Endothelial cell of umbilical vein (primary cell): Measurements from ENCODE around the gene GLB1L2. TPM values are rescaled to one million over a fixed set of nuclear protein-coding genes. Genes with fewer than 3 reads are reported as not detected.

Source experiments
- BruUV-seq: library from RNA; stranded (reverse); fragments of 400-500 nt; replicated peaks from 2 replicates; lab custom pipeline; 2021; lab: Mats Ljungman, UMichigan
- CTCF ChIA-PET: fragments of 300-600, 350-600 bp; sonication (Branson Sonifier 250); formaldehyde crosslinking; loops from one replicate; lab custom pipeline; 2021; ENCODE audit warnings: antibody characterized with exemption, inconsistent platforms; lab: Charles Lee
- POLR2A ChIA-PET: fragments of 300-600, 350-600 bp; sonication (Branson Sonifier 250); formaldehyde crosslinking; loops from one replicate; lab custom pipeline; 2021; ENCODE audit warnings: antibody characterized with exemption, inconsistent platforms; lab: Charles Lee
- DNase-seq: peaks from one replicate; pipeline ENCODE4 v3.0.0-alpha.2; 2011; ENCODE audit warnings: low read depth, low spot score
- FAIRE-seq: peaks from 2 replicates; lab custom pipeline; 2011; peaks lifted over from hg19 to GRCh38; lab: Jason Lieb, UNC
- H2AFZ ChIP-seq: 2 replicates; pipeline ENCODE4 v1.6.0; 2012; ENCODE audit warnings: low read depth, low read length, control low read depth, inconsistent platforms
- H3K27ac ChIP-seq: 2 replicates; pipeline ENCODE4 v1.5.1; 2011; ENCODE audit warnings: low read depth, mild to moderate bottlenecking, control low read depth, low read length, moderate library complexity; ENCODE audit not compliant: insufficient read depth
- H3K27me3 ChIP-seq, 2 experiments: 2 replicates each; pipeline versions ENCODE4 v1.6.0 to v1.6.1; 2011; ENCODE audit warnings: low read length in 2 of 2, mixed read lengths in 1 of 2; ENCODE audit not compliant: control insufficient read depth in 2 of 2, insufficient read depth in 2 of 2
- H3K36me3 ChIP-seq, 2 experiments: 2 replicates in 1 of 2; 3 replicates in 1 of 2; pipeline ENCODE4 v1.5.1; 2011; ENCODE audit warnings: low read length in 2 of 2, mild to moderate bottlenecking in 1 of 2, moderate library complexity in 1 of 2; ENCODE audit not compliant: control insufficient read depth in 2 of 2, insufficient read depth in 2 of 2; ENCODE audit errors: extremely low read depth in 1 of 2
- H3K4me1 ChIP-seq: 3 replicates; pipeline ENCODE4 v1.5.1; 2011; ENCODE audit warnings: mild to moderate bottlenecking, low read length; ENCODE audit not compliant: control insufficient read depth, insufficient read depth; ENCODE audit errors: extremely low read depth
- H3K4me2 ChIP-seq: 2 replicates; pipeline ENCODE4 v1.6.1; 2011; ENCODE audit warnings: low read length, control low read depth, mixed read lengths; ENCODE audit not compliant: insufficient read depth
- H3K4me3 ChIP-seq, 3 experiments: fragments of 200-600 bp in 1 of 3; sonication (generic), shearing (Covaris generic) in 1 of 3; replicated peaks in 1 of 3; 2 replicates each; pipeline ENCODE4 v1.5.1; 2011 to 2016; ENCODE audit warnings: control low read depth in 3 of 3, low read length in 3 of 3, mild to moderate bottlenecking in 2 of 3, inconsistent platforms in 1 of 3, low read depth in 1 of 3, moderate library complexity in 1 of 3; ENCODE audit not compliant: insufficient read depth in 1 of 3
- H3K79me2 ChIP-seq: 2 replicates; pipeline ENCODE4 v1.6.0; 2012; ENCODE audit warnings: low read length, inconsistent platforms; ENCODE audit not compliant: control insufficient read depth, insufficient read depth
- H3K9ac ChIP-seq: replicated peaks from 2 replicates; pipeline ENCODE3; 2011; ENCODE audit warnings: low read length, control low read depth; ENCODE audit not compliant: insufficient read depth; ENCODE audit errors: extremely low read depth
- H3K9me1 ChIP-seq: replicated peaks from 3 replicates; pipeline ENCODE4 v1.6.0; 2011; ENCODE audit warnings: mild to moderate bottlenecking, low read length; ENCODE audit not compliant: control insufficient read depth, insufficient read depth; ENCODE audit errors: extremely low read depth
- H3K9me3 ChIP-seq: replicated peaks from 2 replicates; pipeline ENCODE4 v1.5.1; 2012; ENCODE audit warnings: low read length, inconsistent platforms; ENCODE audit not compliant: control insufficient read depth, insufficient read depth
- H4K20me1 ChIP-seq: replicated peaks from 2 replicates; pipeline ENCODE3; 2011; ENCODE audit warnings: mild to moderate bottlenecking, low read length; ENCODE audit not compliant: control insufficient read depth, insufficient read depth; ENCODE audit errors: extremely low read depth
- EZH2 ChIP-seq: IDR thresholded peaks from 2 replicates; pipeline ENCODE4 v1.6.1; 2012; ENCODE audit warnings: borderline replicate concordance, low read depth, mild to moderate bottlenecking, moderate library complexity, low read length, inconsistent platforms; ENCODE audit not compliant: severe bottlenecking
- FOS ChIP-seq: IDR thresholded peaks from 2 replicates; pipeline ENCODE4 v1.6.1; 2011; ENCODE audit warnings: mild to moderate bottlenecking, low read length, moderate library complexity, borderline replicate concordance; ENCODE audit not compliant: insufficient read depth
- GATA2 ChIP-seq: IDR thresholded peaks from 2 replicates; pipeline ENCODE4 v1.7.0; 2011; ENCODE audit warnings: low read depth, mild to moderate bottlenecking, moderate library complexity, mixed read lengths, low read length; ENCODE audit not compliant: insufficient read length, insufficient read depth
- JUN ChIP-seq: IDR thresholded peaks from 2 replicates; pipeline ENCODE4 v1.6.1; 2011; ENCODE audit warnings: borderline replicate concordance, low read depth; ENCODE audit not compliant: insufficient read length, insufficient read depth
- MYC ChIP-seq: IDR thresholded peaks from one replicate; pipeline ENCODE4 v1.6.1; 2011; ENCODE audit warnings: mild to moderate bottlenecking, low read depth, low read length
- POLR2A ChIP-seq: IDR thresholded peaks from 2 replicates; pipeline ENCODE4 v1.6.1; 2012; ENCODE audit warnings: low read depth, mild to moderate bottlenecking, control low read depth, low read length
- POLR2AphosphoS5 ChIP-seq: IDR thresholded peaks from 2 replicates; pipeline ENCODE4 v1.6.1; 2012; ENCODE audit warnings: low read depth, mild to moderate bottlenecking, control low read depth, low read length, moderate library complexity; ENCODE audit not compliant: insufficient read depth
- dilution Hi-C: fragments of 300-500 bp; cut with MboI; formaldehyde crosslinking; loops from one replicate; pipeline ENCODE4 v1.15.0; 2019; ENCODE audit warnings: low sequenced_read_pairs; ENCODE audit not compliant: extremely low pct_ligation_motif_present
- intact Hi-C: fragments of 100-400 bp; cut with micrococcal nuclease; formaldehyde crosslinking; loops from one replicate; pipeline ENCODE4 v1.10.0; 2022
- polyA plus RNA-seq, 4 experiments: library from polyadenylated mRNA; depleted of rRNA in 3 of 4; stranded (reverse) in 3 of 4; unstranded in 1 of 4; fragments of >200 nt; gene quantifications; 2 replicates each; pipeline versions ENCODE4 v1.2.1 to v1.2.3, GENCODE V29; 2011 to 2012; ENCODE audit warnings: missing spikeins in 1 of 4
- total RNA-seq: library from RNA; stranded (reverse); gene quantifications from 2 replicates; pipeline ENCODE4 v1.2.3, GENCODE V29; 2021
- TF ChIP-seq, protein P1 (sequence below): IDR thresholded peaks from 2 replicates; pipeline ENCODE4 v1.6.1; 2011; ENCODE audit not compliant: insufficient read depth, insufficient read length
- TF ChIP-seq, protein P2 (sequence below), 2 donors: IDR thresholded peaks; 1 replicate in 1 of 2; 2 replicates in 1 of 2; pipeline ENCODE4 v1.5.1; 2011; ENCODE audit warnings: low read length in 2 of 2, mild to moderate bottlenecking in 2 of 2, moderate library complexity in 2 of 2, control low read depth in 1 of 2, inconsistent platforms in 1 of 2, low read depth in 1 of 2; ENCODE audit not compliant: insufficient read depth in 1 of 2; ENCODE audit errors: extremely low read depth in 1 of 2

The GLB1L2 gene
- total and polyA plus RNA-seq, 2 donors (not counting 3 experiments of a cell fraction or from before 2014, with no cell fraction given), result 0.55 to 0.59 TPM

GRCh38 chr11:134373591-134374052 is 41.8 kb downstream of the GLB1L2 start:
- CTCF ChIA-PET, result no interaction called here
- TF ChIP-seq POLR2AphosphoS5, result no peak
- TF ChIP-seq POLR2A, result no peak
- TF ChIP-seq, protein P1, sequence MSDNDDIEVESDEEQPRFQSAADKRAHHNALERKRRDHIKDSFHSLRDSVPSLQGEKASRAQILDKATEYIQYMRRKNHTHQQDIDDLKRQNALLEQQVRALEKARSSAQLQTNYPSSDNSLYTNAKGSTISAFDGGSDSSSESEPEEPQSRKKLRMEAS, result no peak
- TF ChIP-seq, protein P2, sequence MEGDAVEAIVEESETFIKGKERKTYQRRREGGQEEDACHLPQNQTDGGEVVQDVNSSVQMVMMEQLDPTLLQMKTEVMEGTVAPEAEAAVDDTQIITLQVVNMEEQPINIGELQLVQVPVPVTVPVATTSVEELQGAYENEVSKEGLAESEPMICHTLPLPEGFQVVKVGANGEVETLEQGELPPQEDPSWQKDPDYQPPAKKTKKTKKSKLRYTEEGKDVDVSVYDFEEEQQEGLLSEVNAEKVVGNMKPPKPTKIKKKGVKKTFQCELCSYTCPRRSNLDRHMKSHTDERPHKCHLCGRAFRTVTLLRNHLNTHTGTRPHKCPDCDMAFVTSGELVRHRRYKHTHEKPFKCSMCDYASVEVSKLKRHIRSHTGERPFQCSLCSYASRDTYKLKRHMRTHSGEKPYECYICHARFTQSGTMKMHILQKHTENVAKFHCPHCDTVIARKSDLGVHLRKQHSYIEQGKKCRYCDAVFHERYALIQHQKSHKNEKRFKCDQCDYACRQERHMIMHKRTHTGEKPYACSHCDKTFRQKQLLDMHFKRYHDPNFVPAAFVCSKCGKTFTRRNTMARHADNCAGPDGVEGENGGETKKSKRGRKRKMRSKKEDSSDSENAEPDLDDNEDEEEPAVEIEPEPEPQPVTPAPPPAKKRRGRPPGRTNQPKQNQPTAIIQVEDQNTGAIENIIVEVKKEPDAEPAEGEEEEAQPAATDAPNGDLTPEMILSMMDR (IDR thresholded peaks at IDR 0.05; ENCODE audit: extremely low read depth in 1 of 2, insufficient read depth in 1 of 2, low read depth in 1 of 2, low read length in 2 of 2), result no peak
- TF ChIP-seq EZH2, result no peak
- TF ChIP-seq JUN, result no peak
- no peak for TF ChIP-seq GATA2
- TF ChIP-seq FOS, result no peak
- no peak for TF ChIP-seq MYC
- Histone ChIP-seq H3K4me3 (no peak overlapping the region), H3K4me1 (no peaks in the 10 kb centered on the region), H3K36me3 (no peaks in the 10 kb centered on the region), H3K9me1 (no peaks in the 10 kb centered on the region), H3K4me2 (no peak overlapping the region), H3K27me3 (no peaks in the 10 kb centered on the region), H3K9me3 (no peaks in the 10 kb centered on the region), H3K79me2 (no peaks in the 10 kb centered on the region), H3K27ac (no peak overlapping the region), H2AFZ (no peak overlapping the region), H3K9ac (no peak overlapping the region), H4K20me1 (no peaks in the 10 kb centered on the region)
- FAIRE-seq (no peak), DNase-seq (no peak)
- intact Hi-C loops (no loop called here), dilution Hi-C loops (no loop called here)
- POLR2A ChIA-PET, result no interaction called here
- BruUV-seq, result no TSS peak
